ENCODE measurements around the gene PLA2G3. TPM values are rescaled to one million over a fixed set of nuclear protein-coding genes. Genes with fewer than 3 reads are reported as not detected.

The PLA2G3 gene
- total and polyA plus RNA-seq, 2 donors: not detected

DNA sequence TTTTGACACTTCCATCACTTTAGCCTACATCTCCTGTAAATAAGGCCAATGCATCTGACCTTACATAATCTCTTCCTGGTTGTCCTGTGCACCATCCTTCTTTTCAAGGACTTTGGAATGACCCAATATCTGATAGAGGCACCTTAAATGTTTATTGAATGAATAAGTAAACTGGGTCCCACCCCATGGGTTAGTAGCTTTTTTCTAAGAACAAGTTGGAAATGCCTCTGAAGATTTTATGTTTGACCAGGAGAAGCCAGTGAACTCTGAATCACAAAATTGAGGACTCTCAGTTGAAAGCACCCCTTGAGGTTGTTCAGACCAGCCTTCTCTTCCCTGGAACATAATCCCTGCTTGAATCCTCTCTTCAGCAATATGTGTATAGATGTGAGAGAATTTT is 21.1 kb upstream of the PLA2G3 start:
- no peak for DNase-seq (ENCODE audit: extremely low spot score)
- H3K27ac ChIP-seq (ENCODE audit: low read depth): no peak overlapping the region
- peaks cover 2% of the 10 kb centered on the region for H3K36me3 ChIP-seq (ENCODE audit: insufficient read depth)
- H3K4me1 ChIP-seq (ENCODE audit: insufficient read depth): no peaks in the 10 kb centered on the region
- H3K4me3 ChIP-seq (ENCODE audit: low read depth, low read length): no peak overlapping the region

DNA sequence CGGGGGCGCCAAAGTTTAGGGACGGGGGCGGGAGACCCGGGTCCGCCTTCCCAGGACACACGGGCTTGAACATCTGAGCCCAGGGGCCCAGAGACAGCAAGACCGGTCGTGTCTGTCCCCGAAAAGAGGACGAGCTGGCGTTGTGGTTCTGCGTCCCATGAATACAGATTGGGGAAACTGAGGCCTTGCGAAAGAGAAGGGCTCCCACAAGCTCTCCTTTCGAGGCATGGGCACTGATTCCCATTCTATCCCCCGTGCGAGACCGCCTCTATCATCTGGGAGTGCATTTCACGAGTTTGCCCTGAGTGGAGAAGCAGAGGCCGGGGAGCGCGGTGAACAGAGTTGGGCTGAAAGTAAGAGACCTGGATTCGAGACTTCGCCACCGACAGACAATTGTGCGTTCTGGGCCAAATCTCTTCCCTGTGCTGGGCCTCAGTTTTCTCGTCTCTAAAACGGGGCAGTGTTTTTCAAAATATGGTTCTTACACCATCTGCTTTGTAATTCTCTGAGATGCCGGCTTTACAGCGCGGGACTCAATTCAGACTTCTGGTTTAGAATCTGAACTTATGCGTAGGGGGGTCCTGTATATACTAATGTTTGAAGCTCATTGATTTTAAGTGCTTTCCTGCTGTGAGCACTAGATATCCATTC is 20.1 kb upstream of the PLA2G3 start:
- WGBS: 2% methylated on average over 32 of the region's 32 CpGs
- Histone ChIP-seq H3K36me3 (ENCODE audit: insufficient read depth) (peaks cover 2% of the 10 kb centered on the region), H3K4me1 (ENCODE audit: insufficient read depth) (no peaks in the 10 kb centered on the region), H3K4me3 (ENCODE audit: low read depth, low read length) (peak overlapping the region; percentile 79), H3K27ac (ENCODE audit: low read depth) (peak overlapping the region; percentile 75)
- no peak for DNase-seq (ENCODE audit: extremely low spot score)

DNA sequence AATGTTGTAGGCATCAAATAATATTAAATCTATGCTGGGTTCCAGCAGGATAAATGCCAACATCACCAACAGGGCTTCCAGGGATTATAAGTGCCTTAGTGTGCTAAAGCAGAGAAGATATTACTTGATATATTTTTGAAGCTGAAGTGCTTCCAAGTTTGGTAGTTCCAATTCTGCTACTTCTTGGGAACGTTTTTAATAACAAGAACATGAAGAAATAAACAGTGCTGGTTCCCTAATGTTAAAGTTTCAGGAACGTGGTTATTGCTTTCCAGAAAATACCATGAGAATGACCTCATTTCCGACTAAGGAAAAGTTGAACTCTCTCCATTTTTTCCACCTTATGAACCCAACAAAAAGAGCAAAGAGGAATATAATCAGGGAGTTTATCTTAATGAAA is 15.1 kb upstream of the PLA2G3 start:
- Histone ChIP-seq H3K36me3 (ENCODE audit: insufficient read depth) (no peaks in the 10 kb centered on the region), H3K4me1 (ENCODE audit: insufficient read depth) (no peaks in the 10 kb centered on the region), H3K4me3 (ENCODE audit: low read depth, low read length) (no peak overlapping the region), H3K27ac (ENCODE audit: low read depth) (no peak overlapping the region)
- 10% methylated on average over 3 of the region's 3 CpGs for WGBS
- no peak for DNase-seq (ENCODE audit: extremely low spot score)

DNA sequence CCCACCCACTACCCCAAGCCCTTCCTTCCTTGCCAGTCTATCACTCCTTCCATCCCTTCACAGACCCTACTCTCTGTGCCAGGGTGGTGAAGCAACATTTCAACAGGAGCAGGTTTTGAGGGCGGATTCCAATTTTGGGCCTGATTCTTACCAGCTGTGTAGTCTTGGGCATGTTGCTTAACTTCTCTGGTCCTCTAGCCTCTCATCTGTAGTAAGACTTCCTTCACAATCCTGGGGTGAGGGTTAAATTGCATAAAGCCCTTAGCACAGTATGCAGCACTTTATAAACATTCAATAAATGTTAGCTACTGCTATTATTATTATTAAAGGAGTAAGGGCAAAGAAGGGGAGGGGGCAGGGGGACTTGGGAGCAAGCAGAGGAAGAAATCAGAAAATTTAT is 14.7 kb upstream of the PLA2G3 start:
- Histone ChIP-seq H3K36me3 (ENCODE audit: insufficient read depth) (no peaks in the 10 kb centered on the region), H3K27ac (ENCODE audit: low read depth) (no peak overlapping the region), H3K4me1 (ENCODE audit: insufficient read depth) (no peaks in the 10 kb centered on the region), H3K4me3 (ENCODE audit: low read depth, low read length) (no peak overlapping the region)
- DNase-seq (ENCODE audit: extremely low spot score): no peak
- 75% methylated on average over 1 of the region's 1 CpG for WGBS

DNA sequence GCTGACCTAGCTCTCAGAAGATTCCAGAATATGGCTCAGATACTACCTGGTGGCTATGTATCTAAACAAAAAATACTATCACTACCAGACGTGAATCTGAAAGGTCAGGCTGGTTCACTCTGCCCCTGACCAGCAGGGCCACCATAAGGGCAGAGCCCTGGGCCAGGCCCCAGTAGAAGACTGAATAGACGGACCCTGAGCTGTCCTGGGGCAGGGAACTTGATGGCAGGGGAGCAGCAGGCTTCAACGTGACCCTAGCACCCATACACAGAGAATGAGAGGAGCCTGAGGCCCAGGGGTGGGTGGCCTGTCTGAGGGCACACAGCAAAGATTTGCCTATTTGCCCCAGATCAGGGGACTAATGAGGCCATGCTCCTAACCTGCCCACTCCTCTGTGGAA is 13.0 kb upstream of the PLA2G3 start:
- no peak overlapping the region for H3K4me3 ChIP-seq (ENCODE audit: low read depth, low read length)
- no peaks in the 10 kb centered on the region for H3K4me1 ChIP-seq (ENCODE audit: insufficient read depth)
- DNase-seq (ENCODE audit: extremely low spot score): no peak
- no peaks in the 10 kb centered on the region for H3K36me3 ChIP-seq (ENCODE audit: insufficient read depth)
- WGBS: 77% methylated on average over 3 of the region's 3 CpGs
- H3K27ac ChIP-seq (ENCODE audit: low read depth): no peak overlapping the region

DNA sequence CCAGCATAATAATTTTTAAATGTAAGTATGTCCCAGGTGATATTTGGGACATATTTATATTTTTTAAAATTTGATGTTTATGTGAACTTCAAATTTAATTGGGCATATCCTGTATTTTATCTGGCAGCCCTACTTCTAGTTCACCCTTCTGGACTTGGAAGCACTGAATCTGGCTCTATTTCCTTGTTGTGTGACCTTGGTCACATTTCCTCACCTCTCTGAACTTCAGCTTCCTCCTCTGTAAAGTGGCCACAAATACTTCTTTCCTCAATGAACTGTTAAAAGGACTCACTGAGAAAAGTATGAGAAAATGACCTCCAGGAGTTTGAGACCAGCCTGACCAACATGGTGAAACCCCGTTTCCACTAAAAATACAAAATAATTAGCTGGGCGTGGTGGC is 11.6 kb upstream of the PLA2G3 start:
- WGBS: 92% methylated on average over 2 of the region's 2 CpGs
- Histone ChIP-seq H3K27ac (ENCODE audit: low read depth) (no peak overlapping the region), H3K4me3 (ENCODE audit: low read depth, low read length) (no peak overlapping the region), H3K4me1 (ENCODE audit: insufficient read depth) (no peaks in the 10 kb centered on the region), H3K36me3 (ENCODE audit: insufficient read depth) (no peaks in the 10 kb centered on the region)
- DNase-seq (ENCODE audit: extremely low spot score): no peak

DNA sequence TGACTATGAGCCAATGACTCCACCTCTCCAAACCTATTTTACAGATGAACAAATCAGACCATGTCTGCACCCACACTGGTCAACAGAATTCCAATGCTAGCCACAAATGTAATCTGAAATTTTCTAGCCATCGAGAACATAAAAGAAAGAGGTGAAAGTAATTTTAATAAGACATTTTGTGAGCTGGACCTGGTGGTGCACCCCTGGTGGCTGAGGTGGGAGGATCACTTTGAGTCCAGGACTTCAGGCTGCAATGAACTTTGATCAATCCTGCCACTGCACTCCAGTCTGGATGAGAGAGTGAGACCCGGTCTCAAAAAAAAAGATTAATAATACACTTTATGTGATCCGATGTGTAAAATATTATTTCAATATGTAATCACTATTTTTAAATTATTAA is 10.3 kb upstream of the PLA2G3 start:
- no peak overlapping the region for H3K27ac ChIP-seq (ENCODE audit: low read depth)
- no peaks in the 10 kb centered on the region for H3K4me1 ChIP-seq (ENCODE audit: insufficient read depth)
- 88% methylated on average over 3 of the region's 3 CpGs for whole genome bisulfite sequencing
- no peak for DNase-seq (ENCODE audit: extremely low spot score)
- H3K4me3 ChIP-seq (ENCODE audit: low read depth, low read length): no peak overlapping the region
- no peaks in the 10 kb centered on the region for H3K36me3 ChIP-seq (ENCODE audit: insufficient read depth)

DNA sequence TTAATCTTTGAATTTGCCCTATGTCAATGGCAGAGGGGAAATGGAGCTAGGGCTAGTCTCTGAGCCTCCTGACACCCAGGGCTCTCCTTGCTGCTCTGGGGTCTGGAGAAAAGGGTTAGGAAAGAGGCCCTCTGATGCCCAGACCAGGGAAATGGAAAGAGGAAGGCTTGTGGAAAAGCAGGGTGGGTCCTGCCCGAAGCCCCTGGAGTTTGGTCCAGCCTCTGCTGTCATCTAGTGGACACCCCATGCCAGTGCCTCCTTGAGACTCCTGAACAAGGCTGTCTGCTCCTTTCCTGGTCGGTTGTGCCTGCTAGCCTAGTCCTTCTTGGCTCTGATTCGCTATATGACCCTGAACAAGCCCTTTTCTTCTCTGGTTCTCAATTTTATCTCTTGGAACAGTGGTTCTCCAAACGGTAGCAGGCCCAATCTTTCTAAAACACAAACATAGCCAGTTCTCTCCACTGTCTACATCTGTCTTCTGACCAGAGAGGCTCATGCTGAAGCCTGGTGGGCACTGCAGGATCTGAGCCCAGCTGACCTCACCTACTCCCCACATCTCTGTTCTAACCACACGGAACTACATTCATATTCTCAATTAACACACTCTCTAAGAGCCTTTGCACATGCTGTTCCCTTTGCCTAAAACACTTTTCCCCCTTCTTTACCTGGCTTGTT is 8.8 kb upstream of the PLA2G3 start:
- peak; percentile 47 for DNase-seq (ENCODE audit: extremely low spot score)
- Histone ChIP-seq H3K4me1 (ENCODE audit: insufficient read depth) (no peaks in the 10 kb centered on the region), H3K36me3 (ENCODE audit: insufficient read depth) (no peaks in the 10 kb centered on the region), H3K27ac (ENCODE audit: low read depth) (no peak overlapping the region), H3K4me3 (ENCODE audit: low read depth, low read length) (no peak overlapping the region)
- WGBS: 19% methylated on average over 5 of the region's 5 CpGs

DNA sequence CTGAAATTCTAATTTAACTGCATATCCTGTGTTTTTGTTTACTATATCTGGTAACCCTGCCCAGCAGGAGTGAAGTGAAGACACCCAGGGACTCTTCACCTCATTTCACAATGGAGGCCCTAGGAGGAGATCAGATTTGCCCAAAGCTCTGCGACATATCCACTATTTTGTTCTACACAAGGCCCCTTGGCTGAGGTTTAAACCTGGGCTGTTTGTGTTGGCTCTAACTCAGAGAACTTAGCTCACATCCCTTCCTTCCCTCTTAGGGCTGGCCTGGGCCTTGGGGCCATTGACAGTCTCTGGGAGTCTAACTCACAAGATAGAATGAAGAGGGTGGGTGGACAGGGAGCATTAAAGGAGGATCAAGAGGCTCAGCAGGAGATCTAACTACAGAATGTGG is 8.2 kb upstream of the PLA2G3 start:
- no peaks in the 10 kb centered on the region for H3K4me1 ChIP-seq (ENCODE audit: insufficient read depth)
- no peak for DNase-seq (ENCODE audit: extremely low spot score)
- H3K36me3 ChIP-seq (ENCODE audit: insufficient read depth): no peaks in the 10 kb centered on the region
- no peak overlapping the region for H3K4me3 ChIP-seq (ENCODE audit: low read depth, low read length)
- H3K27ac ChIP-seq (ENCODE audit: low read depth): no peak overlapping the region
- WGBS: 59% methylated on average over 1 of the region's 1 CpG

DNA sequence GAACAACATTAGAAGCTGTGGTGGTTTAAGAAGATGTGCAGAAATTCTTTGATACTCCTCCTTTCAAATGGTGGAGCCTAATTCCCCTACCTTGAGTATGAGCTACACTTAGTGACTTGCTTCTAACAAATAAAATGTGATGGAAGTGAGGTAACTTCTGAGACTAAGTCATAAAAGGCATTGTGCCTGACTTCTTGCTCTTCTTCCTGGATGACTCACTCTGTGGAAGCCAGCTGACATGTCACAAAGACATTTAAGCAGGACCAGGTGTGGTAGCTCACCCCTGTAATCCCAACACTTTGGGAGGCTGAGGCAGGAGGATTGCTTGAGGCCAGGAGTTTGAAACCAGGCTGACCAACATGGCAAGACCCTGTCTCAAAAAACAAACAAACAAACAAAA is 3.9 kb upstream of the PLA2G3 start:
- no peak for DNase-seq (ENCODE audit: extremely low spot score)
- no peaks in the 10 kb centered on the region for H3K36me3 ChIP-seq (ENCODE audit: insufficient read depth)
- H3K4me3 ChIP-seq (ENCODE audit: low read depth, low read length): no peak overlapping the region

DNA sequence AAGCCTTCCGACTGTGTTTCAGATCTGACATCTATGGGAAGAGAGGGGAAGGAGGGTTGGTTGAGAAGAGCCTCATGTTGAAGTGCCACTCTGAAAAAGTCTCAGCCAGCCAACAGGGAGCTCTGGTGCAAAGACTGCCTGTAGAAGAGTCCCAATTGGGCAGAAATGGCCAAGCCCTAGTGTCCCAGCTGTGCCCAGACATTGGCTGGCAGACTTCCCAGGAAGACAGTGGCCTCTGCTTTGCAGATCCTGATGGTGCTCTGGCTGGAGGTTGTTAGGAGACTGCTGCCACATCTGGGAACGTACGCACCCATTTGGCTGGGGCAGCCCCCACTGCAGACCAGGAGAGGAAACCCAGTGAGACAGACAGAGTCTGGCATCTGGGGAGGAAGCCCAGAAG is 3.2 kb upstream of the PLA2G3 start:
- 74% methylated on average over 3 of the region's 3 CpGs for WGBS
- Histone ChIP-seq H3K27ac (ENCODE audit: low read depth) (no peak overlapping the region), H3K4me3 (ENCODE audit: low read depth, low read length) (no peak overlapping the region), H3K4me1 (ENCODE audit: insufficient read depth) (no peaks in the 10 kb centered on the region), H3K36me3 (ENCODE audit: insufficient read depth) (no peaks in the 10 kb centered on the region)
- DNase-seq (ENCODE audit: extremely low spot score): no peak

More for the DNA sequence above, 3.9 kb upstream of the PLA2G3 start:
- Histone ChIP-seq H3K27ac (ENCODE audit: low read depth) (no peak overlapping the region), H3K4me1 (ENCODE audit: insufficient read depth) (no peaks in the 10 kb centered on the region)

DNA sequence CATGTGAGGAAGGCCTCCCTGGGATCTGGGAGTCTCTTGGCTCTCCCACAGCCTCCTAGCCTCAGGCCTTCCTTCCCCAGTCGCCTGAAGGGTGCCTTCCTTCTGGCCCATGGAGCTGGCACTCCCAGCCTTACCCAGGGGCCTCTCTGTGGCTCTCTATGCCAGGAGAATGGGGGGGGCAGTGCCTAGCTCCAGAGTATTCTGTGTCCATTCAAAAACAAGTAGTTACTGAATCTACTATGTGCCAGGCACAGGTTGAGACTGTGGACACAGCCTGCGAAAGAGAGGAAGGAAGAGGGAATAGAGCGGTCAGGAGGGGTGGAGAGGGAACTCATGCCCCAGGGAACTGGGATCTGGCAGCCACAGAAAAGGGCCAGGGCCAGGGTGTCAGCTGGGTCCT is 2.7 kb upstream of the PLA2G3 start:
- no peaks in the 10 kb centered on the region for H3K4me1 ChIP-seq (ENCODE audit: insufficient read depth)
- no peaks in the 10 kb centered on the region for H3K36me3 ChIP-seq (ENCODE audit: insufficient read depth)
- no peak overlapping the region for H3K4me3 ChIP-seq (ENCODE audit: low read depth, low read length)
- H3K27ac ChIP-seq (ENCODE audit: low read depth): no peak overlapping the region
- WGBS: 76% methylated on average over 3 of the region's 3 CpGs
- DNase-seq (ENCODE audit: extremely low spot score): no peak

DNA sequence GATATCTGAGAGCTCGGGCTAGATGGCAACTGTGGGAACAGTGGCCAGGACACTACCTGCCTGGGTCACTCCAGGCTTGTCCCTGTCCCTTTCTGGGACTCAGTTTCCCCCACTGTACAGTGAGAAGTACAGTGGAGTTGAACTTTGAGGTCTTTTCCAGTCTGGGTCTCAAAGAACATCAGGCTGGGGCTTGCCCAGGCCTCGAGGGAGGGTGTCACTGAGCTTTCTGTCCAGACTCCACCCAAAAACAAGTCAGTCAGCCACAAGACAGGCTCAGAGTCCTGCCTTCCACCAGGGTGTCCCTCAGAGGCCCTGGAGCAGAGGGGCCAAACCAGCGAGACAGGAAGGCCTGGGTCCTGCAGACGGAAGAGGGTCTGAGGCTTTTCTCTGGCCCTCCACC is 2.0 kb upstream of the PLA2G3 start:
- Histone ChIP-seq H3K36me3 (ENCODE audit: insufficient read depth) (no peaks in the 10 kb centered on the region), H3K27ac (ENCODE audit: low read depth) (no peak overlapping the region), H3K4me1 (ENCODE audit: insufficient read depth) (no peaks in the 10 kb centered on the region), H3K4me3 (ENCODE audit: low read depth, low read length) (no peak overlapping the region)
- DNase-seq (ENCODE audit: extremely low spot score): no peak
- 79% methylated on average over 4 of the region's 4 CpGs for WGBS

DNA sequence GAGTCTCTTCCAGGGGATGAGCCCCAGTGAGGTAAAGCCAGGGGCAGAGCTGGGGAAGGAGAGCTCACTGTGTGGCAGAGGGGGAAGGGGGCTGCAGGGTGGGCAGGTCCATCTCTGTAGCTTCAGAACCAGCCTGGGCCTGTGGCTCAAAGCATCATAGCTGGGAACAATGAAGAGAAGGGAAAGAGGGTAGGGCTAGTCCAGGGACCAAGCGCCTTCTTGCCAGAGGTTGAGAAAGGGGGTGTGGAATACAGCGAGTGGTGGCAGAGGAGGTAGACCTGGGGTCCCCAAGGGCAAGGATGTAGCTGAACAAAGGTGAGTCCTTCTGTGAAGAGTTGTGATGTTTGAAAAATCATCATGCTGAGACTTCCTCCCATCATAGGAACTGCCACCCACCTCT is 1.2 kb upstream of the PLA2G3 start:
- WGBS: 86% methylated on average over 2 of the region's 2 CpGs
- Histone ChIP-seq H3K4me3 (ENCODE audit: low read depth, low read length) (no peak overlapping the region), H3K27ac (ENCODE audit: low read depth) (no peak overlapping the region), H3K4me1 (ENCODE audit: insufficient read depth) (no peaks in the 10 kb centered on the region), H3K36me3 (ENCODE audit: insufficient read depth) (no peaks in the 10 kb centered on the region)
- DNase-seq (ENCODE audit: extremely low spot score): no peak

DNA sequence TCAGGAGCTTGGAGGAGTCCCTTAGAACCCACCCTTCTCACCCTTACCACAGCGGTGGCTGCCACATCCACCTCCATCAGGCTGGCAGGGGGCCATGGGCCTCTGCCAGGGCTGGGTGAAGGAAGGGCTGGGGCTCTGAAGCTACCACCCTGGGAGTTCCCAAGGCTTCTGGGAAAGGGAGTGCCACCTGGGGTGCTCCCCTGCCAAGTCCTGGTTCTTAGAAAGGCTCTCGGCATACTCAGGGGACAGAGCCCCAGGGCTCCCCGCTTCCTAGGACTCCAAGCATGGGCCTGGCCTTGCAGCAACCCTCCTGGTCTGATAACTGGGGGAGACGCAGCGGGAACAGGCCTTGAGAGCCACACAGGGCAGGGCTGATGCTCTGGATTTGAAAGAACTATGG is 438 bp upstream of the PLA2G3 start:
- Histone ChIP-seq H3K4me1 (ENCODE audit: insufficient read depth) (no peaks in the 10 kb centered on the region), H3K36me3 (ENCODE audit: insufficient read depth) (no peaks in the 10 kb centered on the region), H3K4me3 (ENCODE audit: low read depth, low read length) (no peak overlapping the region), H3K27ac (ENCODE audit: low read depth) (no peak overlapping the region)
- no peak for DNase-seq (ENCODE audit: extremely low spot score)
- 80% methylated on average over 5 of the region's 5 CpGs for WGBS
